HL-60 (cell line): ENCODE data around the gene NRXN3.

Experiments
- DNase-seq, 2 experiments: peaks; one replicate each; pipeline ENCODE4 v3.0.0-alpha.2; 2010 to 2020; ENCODE audit warnings: low read depth in 1 of 2, low spot score in 1 of 2
- H3K27ac ChIP-seq: fragments of 250-450 bp; sonication (Bioruptor Pico); replicated peaks from 2 replicates; pipeline ENCODE4 v1.5.1; 2020; ENCODE audit warnings: mild to moderate bottlenecking, moderate library complexity
- H3K27me3 ChIP-seq: fragments of 250-450 bp; sonication (Bioruptor Pico); 2 replicates; pipeline ENCODE4 v1.5.1; 2021; ENCODE audit warnings: mild to moderate bottlenecking, moderate library complexity; ENCODE audit not compliant: insufficient read depth, poor library complexity, severe bottlenecking
- H3K4me3 ChIP-seq: replicated peaks from 2 replicates; pipeline ENCODE4 v1.5.1; 2011; ENCODE audit warnings: mild to moderate bottlenecking, control low read depth, low read length; ENCODE audit not compliant: insufficient read depth
- GABPA ChIP-seq: IDR thresholded peaks from 2 replicates; pipeline ENCODE4 v1.6.1; 2012; ENCODE audit warnings: low read depth
- POLR2AphosphoS5 ChIP-seq: IDR thresholded peaks from 2 replicates; pipeline ENCODE4 v1.6.1; 2012; ENCODE audit warnings: low read depth
- SPI1 ChIP-seq: IDR thresholded peaks from 2 replicates; pipeline ENCODE4 v1.6.1; 2012; ENCODE audit warnings: low read depth, mild to moderate bottlenecking, borderline replicate concordance
- TF ChIP-seq, protein P1 (sequence below): IDR thresholded peaks from one replicate; pipeline ENCODE4 v1.5.1; 2011; ENCODE audit warnings: low read length, control low read depth, inconsistent platforms; ENCODE audit not compliant: insufficient read depth
- TF ChIP-seq, protein P2 (sequence below): IDR thresholded peaks from 2 replicates; pipeline ENCODE4 v1.6.1; 2012; ENCODE audit warnings: low read depth; ENCODE audit not compliant: insufficient replicate concordance

The NRXN3 gene

DNA sequence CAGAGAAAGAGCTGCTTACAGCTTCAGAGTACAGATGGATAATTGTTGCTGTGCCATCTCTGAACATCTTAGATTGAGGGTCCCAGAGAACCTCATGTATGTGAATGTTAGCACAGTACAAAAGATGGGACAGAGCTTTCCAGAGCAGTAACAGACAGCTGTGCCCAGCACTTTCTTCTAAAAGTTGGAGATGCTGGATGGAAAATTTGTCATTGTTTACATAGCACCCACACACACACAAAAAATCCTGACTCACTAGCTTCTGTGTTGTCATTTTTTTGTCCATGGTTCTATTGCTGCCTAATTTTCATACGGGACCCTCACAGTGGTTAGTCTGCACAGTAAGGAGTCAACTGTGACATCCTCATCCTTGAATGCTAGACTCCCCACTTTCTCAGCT lies 1666.4 kb downstream of the NRXN3 start:
- Histone ChIP-seq H3K27ac (no peak overlapping the region), H3K4me3 (no peak overlapping the region), H3K27me3 (no peaks in the 10 kb centered on the region)
- no peak for DNase-seq
- TF ChIP-seq, protein P1, sequence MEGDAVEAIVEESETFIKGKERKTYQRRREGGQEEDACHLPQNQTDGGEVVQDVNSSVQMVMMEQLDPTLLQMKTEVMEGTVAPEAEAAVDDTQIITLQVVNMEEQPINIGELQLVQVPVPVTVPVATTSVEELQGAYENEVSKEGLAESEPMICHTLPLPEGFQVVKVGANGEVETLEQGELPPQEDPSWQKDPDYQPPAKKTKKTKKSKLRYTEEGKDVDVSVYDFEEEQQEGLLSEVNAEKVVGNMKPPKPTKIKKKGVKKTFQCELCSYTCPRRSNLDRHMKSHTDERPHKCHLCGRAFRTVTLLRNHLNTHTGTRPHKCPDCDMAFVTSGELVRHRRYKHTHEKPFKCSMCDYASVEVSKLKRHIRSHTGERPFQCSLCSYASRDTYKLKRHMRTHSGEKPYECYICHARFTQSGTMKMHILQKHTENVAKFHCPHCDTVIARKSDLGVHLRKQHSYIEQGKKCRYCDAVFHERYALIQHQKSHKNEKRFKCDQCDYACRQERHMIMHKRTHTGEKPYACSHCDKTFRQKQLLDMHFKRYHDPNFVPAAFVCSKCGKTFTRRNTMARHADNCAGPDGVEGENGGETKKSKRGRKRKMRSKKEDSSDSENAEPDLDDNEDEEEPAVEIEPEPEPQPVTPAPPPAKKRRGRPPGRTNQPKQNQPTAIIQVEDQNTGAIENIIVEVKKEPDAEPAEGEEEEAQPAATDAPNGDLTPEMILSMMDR, result no peak

DNA sequence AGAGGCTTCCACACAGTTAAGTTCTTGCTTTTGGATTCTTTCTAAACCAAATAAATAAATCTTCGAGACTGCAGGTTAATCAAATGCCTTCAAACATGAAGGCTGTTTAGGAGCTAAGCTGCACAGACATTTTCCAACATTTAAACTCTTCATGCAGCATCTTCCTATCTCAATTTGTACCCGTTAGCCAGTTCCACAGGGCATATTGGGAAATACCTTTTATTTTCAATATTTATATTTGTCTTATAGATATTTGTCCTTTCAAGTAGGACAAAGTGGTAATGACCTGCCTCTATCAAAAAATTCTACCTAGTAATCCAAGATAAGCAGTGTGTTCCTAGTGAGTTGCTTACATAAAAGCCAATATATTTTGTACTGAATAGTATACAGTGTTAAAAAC lies 1667.5 kb downstream of the NRXN3 start:
- H3K27ac ChIP-seq, result no peak overlapping the region
- no peak for DNase-seq
- TF ChIP-seq, protein P2, sequence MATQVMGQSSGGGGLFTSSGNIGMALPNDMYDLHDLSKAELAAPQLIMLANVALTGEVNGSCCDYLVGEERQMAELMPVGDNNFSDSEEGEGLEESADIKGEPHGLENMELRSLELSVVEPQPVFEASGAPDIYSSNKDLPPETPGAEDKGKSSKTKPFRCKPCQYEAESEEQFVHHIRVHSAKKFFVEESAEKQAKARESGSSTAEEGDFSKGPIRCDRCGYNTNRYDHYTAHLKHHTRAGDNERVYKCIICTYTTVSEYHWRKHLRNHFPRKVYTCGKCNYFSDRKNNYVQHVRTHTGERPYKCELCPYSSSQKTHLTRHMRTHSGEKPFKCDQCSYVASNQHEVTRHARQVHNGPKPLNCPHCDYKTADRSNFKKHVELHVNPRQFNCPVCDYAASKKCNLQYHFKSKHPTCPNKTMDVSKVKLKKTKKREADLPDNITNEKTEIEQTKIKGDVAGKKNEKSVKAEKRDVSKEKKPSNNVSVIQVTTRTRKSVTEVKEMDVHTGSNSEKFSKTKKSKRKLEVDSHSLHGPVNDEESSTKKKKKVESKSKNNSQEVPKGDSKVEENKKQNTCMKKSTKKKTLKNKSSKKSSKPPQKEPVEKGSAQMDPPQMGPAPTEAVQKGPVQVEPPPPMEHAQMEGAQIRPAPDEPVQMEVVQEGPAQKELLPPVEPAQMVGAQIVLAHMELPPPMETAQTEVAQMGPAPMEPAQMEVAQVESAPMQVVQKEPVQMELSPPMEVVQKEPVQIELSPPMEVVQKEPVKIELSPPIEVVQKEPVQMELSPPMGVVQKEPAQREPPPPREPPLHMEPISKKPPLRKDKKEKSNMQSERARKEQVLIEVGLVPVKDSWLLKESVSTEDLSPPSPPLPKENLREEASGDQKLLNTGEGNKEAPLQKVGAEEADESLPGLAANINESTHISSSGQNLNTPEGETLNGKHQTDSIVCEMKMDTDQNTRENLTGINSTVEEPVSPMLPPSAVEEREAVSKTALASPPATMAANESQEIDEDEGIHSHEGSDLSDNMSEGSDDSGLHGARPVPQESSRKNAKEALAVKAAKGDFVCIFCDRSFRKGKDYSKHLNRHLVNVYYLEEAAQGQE, result no peak
- TF ChIP-seq POLR2AphosphoS5 (no peak), GABPA (no peak), SPI1 (no peak)
- TF ChIP-seq, protein P1, result no peak

DNA sequence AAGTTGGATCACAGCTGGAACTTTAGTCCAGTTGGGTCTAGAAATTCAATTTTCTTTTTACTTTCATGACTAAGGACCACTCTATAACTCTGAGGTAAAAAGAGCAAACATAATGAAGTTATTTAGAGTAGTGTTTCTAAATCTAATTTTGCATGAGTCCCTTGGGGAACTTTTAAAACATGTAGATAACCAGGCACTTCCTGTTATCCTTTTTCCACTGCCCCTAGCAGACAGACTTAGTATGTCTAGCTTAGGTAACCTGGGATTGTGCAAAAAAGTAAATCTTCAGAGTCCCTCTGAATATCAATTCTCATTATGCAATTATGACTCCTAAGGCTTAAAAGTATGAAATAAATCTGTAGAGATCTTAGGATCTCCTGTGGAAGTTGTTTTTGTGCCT lies 1669.9 kb downstream of the NRXN3 start:
- Histone ChIP-seq H3K4me3 (no peak overlapping the region), H3K27ac (no peak overlapping the region), H3K27me3 (no peaks in the 10 kb centered on the region)
- no peak for DNase-seq
- TF ChIP-seq, protein P2, result no peak
- TF ChIP-seq GABPA (no peak), POLR2AphosphoS5 (no peak), SPI1 (no peak)
- TF ChIP-seq, protein P1, result no peak

More for the DNA sequence above, 1667.5 kb downstream of the NRXN3 start:
- Histone ChIP-seq H3K4me3 (no peak overlapping the region), H3K27me3 (no peaks in the 10 kb centered on the region)

DNA sequence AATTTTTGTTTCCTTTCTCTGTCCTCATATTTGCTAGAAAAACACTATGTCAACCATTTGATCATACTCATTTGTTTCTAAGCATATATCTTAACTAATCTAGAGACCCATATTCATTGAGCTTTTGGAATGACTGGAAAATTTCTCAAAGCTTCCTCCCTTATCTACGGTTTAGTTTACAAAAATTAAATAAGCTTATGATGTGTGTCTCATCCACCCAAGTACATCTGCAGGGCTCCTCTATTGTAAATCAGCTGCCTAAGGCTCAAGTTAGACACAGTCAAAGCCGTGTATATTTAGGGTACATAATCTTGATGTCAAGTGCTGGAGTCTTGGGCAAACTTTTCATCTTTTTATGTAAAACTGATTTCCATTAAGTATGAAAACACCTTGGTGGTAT lies 1670.7 kb downstream of the NRXN3 start:
- TF ChIP-seq GABPA (no peak), SPI1 (no peak), POLR2AphosphoS5 (no peak)
- TF ChIP-seq, protein P2, result no peak
- TF ChIP-seq, protein P1, result no peak
- Histone ChIP-seq H3K27ac (no peak overlapping the region), H3K27me3 (no peaks in the 10 kb centered on the region), H3K4me3 (no peak overlapping the region)
- no peak for DNase-seq
